Stimulated activated naive CD8-positive, alpha-beta T cell treated with anti-CD3 and anti-CD28 coated beads, Interleukin-15, amount 100 ng/mL, for 72 hours (primary cell): ENCODE results near the gene TSHZ2.

Experiments
- ATAC-seq: fragments of 150-1000 bp; cut with Tn5 transposase; 2 replicates; pipeline ENCODE4 v1.10.0; 2021; ENCODE audit warnings: mild to moderate bottlenecking, moderate library complexity
- DNase-seq, 2 donors: peaks; one replicate each; pipeline ENCODE4 v3.0.0; 2021 to 2022
- H3K27ac Mint-ChIP-seq, 2 donors: one replicate each; pipeline ENCODE4 v1.8.0; 2022; ENCODE audit warnings: mild to moderate bottlenecking in 2 of 2, mixed read lengths in 2 of 2, moderate library complexity in 2 of 2
- H3K27me3 Mint-ChIP-seq: one replicate; pipeline ENCODE4 v1.8.0; 2022; ENCODE audit warnings: mixed read lengths
- H3K4me1 Mint-ChIP-seq: one replicate; pipeline ENCODE4 v1.8.0; 2022; ENCODE audit warnings: mild to moderate bottlenecking, mixed read lengths
- H3K4me3 Mint-ChIP-seq, 2 donors: one replicate each; pipeline ENCODE4 v1.8.0; 2022; ENCODE audit warnings: mild to moderate bottlenecking in 2 of 2, mixed read lengths in 2 of 2, moderate library complexity in 1 of 2
- H3K9me3 Mint-ChIP-seq, 2 donors: one replicate each; pipeline ENCODE4 v1.8.0; 2022; ENCODE audit warnings: mixed read lengths in 2 of 2

The TSHZ2 gene

DNA sequence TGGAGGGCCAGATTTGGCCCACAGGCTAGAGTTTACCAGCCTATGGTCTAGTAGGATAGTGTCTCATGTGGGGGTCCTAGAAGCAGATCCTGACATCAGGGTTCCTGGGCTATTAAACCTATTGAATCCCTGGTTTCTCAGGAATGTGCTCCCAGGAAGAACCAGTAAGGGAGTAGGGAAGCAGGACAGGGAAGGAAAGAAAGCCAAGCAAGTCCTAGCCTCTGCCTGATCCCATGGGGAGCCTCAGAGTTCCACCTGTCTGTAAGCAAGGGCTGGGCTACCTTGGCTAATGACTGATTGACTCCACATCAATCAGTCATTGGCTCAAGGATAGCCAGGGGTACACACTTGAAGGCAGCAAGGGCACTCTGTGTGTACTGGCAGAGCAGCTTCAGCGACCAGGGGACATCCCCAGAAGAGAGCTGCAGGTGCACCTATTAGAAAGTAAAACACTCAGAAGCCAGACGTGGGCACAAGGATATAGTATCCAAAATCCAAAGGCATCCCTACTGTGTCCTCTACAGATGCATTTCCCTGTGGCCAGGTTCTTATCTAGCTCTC lies 309.5 kb downstream of the TSHZ2 start:
- Mint-ChIP-seq H3K9me3 (no peaks in the 10 kb centered on the region), H3K27me3 (peaks cover 6% of the 10 kb centered on the region), H3K4me3 (no peak overlapping the region), H3K4me1 (no peaks in the 10 kb centered on the region), H3K27ac (no peak overlapping the region)
- no peak for DNase-seq
- no peak for ATAC-seq

DNA sequence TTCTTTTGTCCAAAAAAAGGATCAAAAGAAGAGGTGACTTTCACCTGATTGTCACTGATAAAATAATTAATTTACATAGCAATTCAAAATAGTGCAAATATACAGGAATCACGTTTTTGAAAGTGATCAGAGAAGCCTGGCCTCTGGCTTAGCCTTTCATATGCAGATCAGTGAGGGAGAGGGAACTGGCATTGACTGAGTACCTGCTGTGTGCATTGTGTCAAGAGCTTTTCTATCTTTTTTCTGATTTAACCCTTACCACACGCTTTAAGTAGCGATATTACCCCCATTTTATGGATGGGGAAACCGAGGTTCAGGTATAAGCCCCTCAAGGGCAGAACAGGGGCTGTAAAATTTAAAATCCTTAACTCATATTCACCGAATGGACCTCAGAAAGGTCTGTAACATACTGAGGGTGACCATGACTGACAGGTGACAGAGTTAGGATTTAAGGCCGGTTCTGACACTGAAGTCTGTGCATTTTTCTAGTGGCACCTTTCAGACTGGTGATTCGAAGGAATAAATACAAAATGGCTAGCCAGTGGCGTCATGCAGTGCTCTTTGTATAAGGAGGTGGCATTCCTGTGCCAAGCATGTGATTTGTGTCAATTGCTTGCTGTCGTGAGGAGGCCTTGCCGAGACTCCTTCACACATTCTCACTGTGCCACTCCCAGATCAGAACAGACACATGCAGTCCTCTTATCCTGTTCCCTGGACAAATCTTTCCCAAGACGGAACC lies 310.2 kb downstream of the TSHZ2 start:
- ATAC-seq (no peak), DNase-seq (no peak)
- H3K4me3 Mint-ChIP-seq = no peak overlapping the region
- no peak overlapping the region for H3K27ac Mint-ChIP-seq
- H3K9me3 Mint-ChIP-seq = no peaks in the 10 kb centered on the region
- H3K27me3 Mint-ChIP-seq = peaks cover 6% of the 10 kb centered on the region
- H3K4me1 Mint-ChIP-seq = no peaks in the 10 kb centered on the region

DNA sequence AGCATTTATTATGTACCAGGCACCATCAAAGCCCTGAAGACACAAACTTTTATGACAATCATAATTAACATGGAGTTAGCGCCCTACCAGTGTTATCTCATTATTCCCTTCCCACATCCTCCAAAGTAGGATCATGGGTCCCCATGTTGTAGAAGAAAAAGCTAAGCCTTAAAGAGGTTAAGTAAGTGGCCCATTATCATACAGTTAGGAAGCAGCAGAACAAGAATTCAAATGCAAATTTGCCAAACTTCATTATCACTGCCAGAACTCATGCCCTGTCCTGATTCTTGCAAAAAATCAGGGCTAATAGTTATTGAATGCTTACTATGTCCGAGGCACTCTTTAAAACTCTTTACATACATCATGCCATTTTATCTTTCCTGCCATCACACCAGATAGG lies 310.9 kb downstream of the TSHZ2 start:
- no peaks in the 10 kb centered on the region for H3K4me1 Mint-ChIP-seq
- no peak overlapping the region for H3K4me3 Mint-ChIP-seq
- no peaks in the 10 kb centered on the region for H3K9me3 Mint-ChIP-seq
- H3K27me3 Mint-ChIP-seq = peaks cover 6% of the 10 kb centered on the region
- DNase-seq (no peak), ATAC-seq (no peak)
- H3K27ac Mint-ChIP-seq = no peak overlapping the region

DNA sequence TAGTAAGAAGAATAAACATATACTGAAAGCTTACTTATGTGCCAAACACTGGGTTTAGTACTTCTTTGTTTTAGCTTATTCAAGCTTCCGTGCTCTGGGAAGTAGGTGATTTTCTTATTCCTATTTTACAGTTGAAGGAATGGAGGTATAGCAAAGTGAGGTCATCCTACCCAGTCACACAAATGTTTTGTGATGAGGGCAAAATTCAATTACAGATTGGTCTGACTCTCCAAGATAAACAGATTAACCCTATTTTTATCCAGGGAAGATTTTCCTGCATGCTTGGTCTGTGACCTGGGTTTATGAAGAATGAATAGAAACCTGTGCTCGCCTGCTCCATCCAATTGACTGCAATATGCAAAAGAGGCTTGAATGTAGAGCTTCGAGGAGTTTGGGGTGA lies 311.4 kb downstream of the TSHZ2 start:
- no peaks in the 10 kb centered on the region for H3K4me1 Mint-ChIP-seq
- H3K9me3 Mint-ChIP-seq = no peaks in the 10 kb centered on the region
- no peak overlapping the region for H3K4me3 Mint-ChIP-seq
- no peak overlapping the region for H3K27ac Mint-ChIP-seq
- ATAC-seq (no peak), DNase-seq (no peak)
- H3K27me3 Mint-ChIP-seq = peaks cover 6% of the 10 kb centered on the region

DNA sequence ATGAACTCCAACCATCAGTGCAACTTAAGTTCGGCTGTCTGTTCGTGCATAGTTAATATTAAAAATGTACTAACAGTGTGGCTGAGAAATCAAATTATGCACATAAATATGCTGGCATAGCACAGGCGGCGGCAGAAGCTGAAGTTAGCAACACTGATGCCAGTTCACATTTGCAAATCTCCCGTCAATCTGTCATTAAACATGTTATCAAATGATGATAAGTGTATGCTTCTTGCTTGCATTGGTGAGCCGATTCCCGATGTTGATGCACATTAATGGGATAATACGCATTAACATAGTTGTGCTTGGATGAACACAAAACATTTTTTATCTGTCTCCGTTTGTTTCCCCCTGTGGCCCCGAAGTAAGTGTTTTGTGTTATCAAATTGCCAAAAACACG lies 312.1 kb downstream of the TSHZ2 start:
- H3K4me3 Mint-ChIP-seq = no peak overlapping the region
- H3K27ac Mint-ChIP-seq = no peak overlapping the region
- DNase-seq (no peak), ATAC-seq (no peak)
- H3K27me3 Mint-ChIP-seq = peaks cover 6% of the 10 kb centered on the region
- H3K9me3 Mint-ChIP-seq = no peaks in the 10 kb centered on the region
- no peaks in the 10 kb centered on the region for H3K4me1 Mint-ChIP-seq

DNA sequence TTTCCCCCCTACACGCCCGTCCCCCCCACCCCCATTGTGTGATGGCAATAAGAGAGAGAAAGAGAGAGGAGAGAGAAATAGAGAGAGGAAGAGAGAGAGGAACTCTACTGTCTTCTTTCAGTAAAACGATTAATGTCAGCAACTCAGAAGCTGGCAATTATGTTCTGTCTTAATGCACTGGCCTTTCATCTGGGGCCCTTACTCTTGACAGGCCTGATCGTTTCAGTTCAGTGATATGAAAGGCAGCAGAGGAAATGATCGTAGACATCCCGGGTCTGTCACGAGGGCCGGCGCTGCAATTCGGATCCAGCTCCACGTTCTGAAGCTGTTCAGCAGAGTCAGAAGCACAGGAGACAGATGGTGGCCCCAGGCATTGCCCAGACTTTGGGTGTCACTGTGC lies 312.5 kb downstream of the TSHZ2 start:
- Mint-ChIP-seq H3K4me3 (no peak overlapping the region), H3K27ac (no peak overlapping the region), H3K4me1 (no peaks in the 10 kb centered on the region), H3K9me3 (no peaks in the 10 kb centered on the region), H3K27me3 (peaks cover 6% of the 10 kb centered on the region)
- no peak for ATAC-seq
- DNase-seq = no peak

DNA sequence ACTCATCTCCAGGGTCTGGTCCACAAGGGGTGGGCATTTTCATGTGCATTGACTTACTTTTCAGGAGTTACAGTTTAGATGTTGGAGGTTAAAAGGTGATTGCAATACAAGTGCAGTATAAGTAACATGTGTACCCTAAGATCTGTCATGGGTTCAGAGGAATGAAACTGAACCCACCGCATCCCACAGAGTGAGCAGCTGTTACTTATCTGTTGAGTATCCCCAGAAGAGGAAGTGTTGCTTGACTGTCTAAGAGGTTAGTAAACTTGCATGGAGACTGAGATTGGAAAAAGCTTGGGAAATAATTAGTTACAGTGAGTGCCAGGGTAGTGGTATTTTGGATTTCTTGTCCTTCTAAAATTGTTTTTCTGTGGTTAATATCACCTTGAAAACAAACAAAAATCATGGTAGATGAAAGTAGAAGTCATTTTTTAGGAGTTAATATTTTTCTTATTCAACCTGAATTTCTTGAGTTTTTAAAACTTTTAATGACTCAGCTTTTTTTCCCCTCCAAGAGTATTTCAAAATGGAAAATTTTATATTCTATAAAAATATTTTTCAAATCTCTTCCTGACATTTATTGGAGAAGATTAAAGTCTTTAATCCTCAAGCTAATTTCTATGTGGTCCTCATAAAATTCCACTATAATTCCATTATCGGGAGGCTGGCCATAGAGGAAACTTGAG lies 315.3 kb downstream of the TSHZ2 start:
- Mint-ChIP-seq H3K4me1 (no peaks in the 10 kb centered on the region), H3K27ac (no peak overlapping the region), H3K9me3 (no peaks in the 10 kb centered on the region), H3K4me3 (no peak overlapping the region), H3K27me3 (peaks cover 6% of the 10 kb centered on the region)
- ATAC-seq (no peak), DNase-seq (no peak)

DNA sequence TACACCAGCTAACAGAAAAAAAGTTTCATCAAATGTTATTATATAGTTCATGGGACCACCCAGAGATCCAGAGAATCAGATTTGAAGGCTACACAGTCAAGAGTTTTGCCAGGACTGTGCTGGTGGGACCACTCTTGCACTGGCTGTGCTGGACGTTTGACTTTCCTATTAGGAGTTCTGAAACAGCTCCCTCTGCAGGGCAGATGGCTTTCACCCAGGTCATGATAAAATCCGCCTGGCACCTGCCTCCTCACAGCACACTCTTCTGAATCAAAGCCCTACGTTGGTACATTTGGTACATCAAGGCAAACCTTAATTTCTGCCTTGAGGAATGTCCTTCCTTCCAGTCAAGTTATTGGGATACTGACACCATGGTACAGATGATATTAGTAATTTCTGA lies 319.4 kb downstream of the TSHZ2 start:
- H3K27me3 Mint-ChIP-seq = no peaks in the 10 kb centered on the region
- H3K4me1 Mint-ChIP-seq = no peaks in the 10 kb centered on the region
- no peak overlapping the region for H3K27ac Mint-ChIP-seq
- H3K4me3 Mint-ChIP-seq = no peak overlapping the region
- no peak for DNase-seq
- ATAC-seq = no peak
- no peaks in the 10 kb centered on the region for H3K9me3 Mint-ChIP-seq

DNA sequence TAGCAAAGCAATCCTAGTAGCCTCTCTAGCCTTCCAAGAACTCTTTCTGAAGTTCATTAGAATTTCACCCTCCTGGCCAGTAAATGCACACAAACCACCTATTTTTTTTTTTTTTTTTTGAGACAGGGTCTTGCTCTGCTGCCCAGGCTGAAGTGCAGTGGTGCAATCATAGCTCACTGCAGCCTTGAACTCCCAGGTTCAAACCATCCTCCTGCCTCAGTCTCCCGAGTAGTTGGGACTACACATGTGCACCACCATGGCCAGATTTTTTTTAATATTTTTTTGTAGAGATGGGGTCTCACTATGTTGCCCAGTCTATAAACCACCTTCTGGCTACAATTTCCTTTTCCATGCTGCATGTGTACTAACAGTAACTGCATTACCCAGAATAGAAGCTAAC lies 320.2 kb downstream of the TSHZ2 start:
- Mint-ChIP-seq H3K9me3 (no peaks in the 10 kb centered on the region), H3K4me1 (no peaks in the 10 kb centered on the region), H3K27ac (no peak overlapping the region), H3K27me3 (no peaks in the 10 kb centered on the region), H3K4me3 (no peak overlapping the region)
- ATAC-seq (no peak), DNase-seq (no peak)

DNA sequence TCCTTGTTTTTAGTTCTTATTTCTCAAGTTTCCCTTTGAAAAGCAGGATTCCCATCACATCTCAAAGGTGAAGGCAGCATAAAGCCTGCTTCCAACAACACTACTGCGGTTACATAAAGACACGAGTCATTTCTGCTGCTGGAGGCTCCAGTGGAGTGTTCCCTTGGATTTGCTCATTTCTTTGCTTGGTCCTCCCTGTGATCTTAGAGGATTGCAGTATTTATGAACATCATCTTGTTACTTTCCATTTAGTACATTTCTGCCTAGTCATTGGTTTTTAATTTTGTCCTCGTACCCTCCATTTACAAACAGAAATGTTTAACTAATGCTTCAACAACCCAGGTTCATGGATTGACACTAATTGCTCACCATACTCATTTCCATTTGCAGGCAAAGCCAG lies 322.6 kb downstream of the TSHZ2 start:
- ATAC-seq (no peak), DNase-seq (no peak)
- Mint-ChIP-seq H3K27ac (peak overlapping the region in 1 of 2 donors; percentile 57), H3K4me3 (no peak overlapping the region), H3K27me3 (no peaks in the 10 kb centered on the region), H3K4me1 (no peaks in the 10 kb centered on the region), H3K9me3 (no peaks in the 10 kb centered on the region)

DNA sequence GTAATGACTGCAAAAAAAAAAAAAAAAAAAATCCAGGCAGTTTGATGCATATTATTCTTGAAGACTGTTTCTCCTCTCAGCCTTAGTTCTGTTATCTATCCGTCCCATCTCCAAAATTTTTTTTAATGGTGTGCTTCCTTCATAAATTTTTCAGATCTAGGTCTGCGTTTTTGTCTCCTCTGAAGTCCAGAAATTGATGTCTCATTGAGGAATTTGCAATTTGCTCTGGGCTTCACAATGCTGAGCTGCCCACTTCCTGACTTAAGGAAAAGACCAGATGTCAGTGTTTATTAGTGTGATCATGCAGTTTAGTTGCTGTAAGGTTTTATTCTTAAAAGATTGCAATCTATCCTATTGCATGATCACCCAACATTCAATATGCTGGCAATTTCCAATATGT lies 323.9 kb downstream of the TSHZ2 start:
- Mint-ChIP-seq H3K4me3 (no peak overlapping the region), H3K27ac (no peak overlapping the region), H3K4me1 (no peaks in the 10 kb centered on the region), H3K9me3 (no peaks in the 10 kb centered on the region), H3K27me3 (no peaks in the 10 kb centered on the region)
- ATAC-seq (no peak), DNase-seq (no peak)

DNA sequence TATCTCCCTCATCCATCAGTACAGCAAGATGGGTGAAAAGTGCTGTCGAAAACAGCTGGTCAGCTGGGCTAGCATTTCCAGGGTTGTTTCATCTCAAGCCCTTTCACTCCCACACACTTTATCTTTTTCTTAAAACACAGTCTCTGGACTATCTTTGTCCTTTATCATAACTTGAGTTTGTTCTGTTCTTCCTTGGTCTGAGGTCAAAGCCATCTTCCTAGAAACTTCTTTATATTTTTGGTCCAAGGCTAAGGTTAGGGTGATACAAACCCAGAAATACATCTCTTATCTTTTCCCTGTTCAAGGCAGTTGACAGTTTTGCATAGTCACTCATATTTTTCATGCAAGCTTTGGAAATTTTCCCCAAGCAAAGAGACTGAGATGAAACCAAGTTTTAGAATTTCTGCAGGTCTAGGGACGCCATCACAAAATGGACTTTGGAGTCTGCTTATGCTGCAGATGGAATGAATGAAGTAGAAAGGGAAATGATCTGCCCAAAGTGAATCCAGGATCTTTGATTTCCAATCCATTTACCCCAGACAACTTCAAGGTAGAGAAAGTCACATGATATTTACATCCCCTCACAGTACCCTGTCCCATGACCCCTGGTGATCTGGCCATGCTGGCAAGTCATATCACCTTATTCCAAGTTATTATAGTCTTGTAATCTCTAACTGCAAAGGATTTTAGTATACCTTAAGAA lies 324.4 kb downstream of the TSHZ2 start:
- Mint-ChIP-seq H3K4me3 (no peak overlapping the region), H3K27ac (peak overlapping the region in 1 of 2 donors; percentile 3), H3K4me1 (no peaks in the 10 kb centered on the region), H3K9me3 (no peaks in the 10 kb centered on the region), H3K27me3 (no peaks in the 10 kb centered on the region)
- DNase-seq = no peak
- ATAC-seq = no peak

DNA sequence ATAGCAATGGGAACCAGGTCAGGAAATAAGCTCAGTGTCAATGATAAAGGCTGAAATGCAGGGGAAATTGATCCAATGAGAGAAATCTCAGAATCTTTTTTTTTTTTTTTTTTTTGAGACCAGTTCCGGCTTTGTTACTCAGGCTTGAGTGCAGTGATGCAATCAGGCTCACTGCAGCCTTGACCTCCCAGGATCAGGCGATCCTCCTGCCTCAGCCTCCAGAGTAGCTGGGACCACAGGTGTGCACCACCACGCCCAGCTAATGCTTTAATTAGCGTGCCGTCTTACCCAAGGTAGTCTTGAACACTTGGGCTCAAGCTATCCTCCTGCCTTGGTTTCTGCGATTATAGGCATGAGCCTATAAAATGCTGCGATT lies 325.0 kb downstream of the TSHZ2 start:
- no peaks in the 10 kb centered on the region for H3K27me3 Mint-ChIP-seq
- DNase-seq (no peak), ATAC-seq (no peak)
- H3K4me1 Mint-ChIP-seq = no peaks in the 10 kb centered on the region
- H3K27ac Mint-ChIP-seq = no peak overlapping the region
- H3K4me3 Mint-ChIP-seq = no peak overlapping the region
- no peaks in the 10 kb centered on the region for H3K9me3 Mint-ChIP-seq

DNA sequence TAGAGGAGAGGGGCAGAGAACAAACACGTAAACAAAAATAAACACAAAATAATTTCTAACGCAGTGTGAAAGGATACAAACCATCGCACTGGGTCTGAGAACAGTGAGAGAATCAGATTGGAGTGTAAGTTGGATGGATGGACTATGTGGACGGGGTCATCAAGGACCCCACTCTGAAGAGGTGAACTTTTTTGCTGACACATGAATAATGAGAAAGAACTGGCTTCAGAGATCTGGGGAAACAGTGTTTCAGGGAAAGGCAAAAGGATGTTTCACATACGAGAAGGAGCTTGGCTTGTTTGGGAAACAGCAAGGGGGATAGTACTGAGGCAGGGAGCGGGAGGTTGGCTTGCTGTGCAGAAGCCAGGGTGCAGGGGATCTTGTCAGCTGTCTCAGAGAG lies 326.1 kb downstream of the TSHZ2 start:
- H3K9me3 Mint-ChIP-seq = no peaks in the 10 kb centered on the region

DNA sequence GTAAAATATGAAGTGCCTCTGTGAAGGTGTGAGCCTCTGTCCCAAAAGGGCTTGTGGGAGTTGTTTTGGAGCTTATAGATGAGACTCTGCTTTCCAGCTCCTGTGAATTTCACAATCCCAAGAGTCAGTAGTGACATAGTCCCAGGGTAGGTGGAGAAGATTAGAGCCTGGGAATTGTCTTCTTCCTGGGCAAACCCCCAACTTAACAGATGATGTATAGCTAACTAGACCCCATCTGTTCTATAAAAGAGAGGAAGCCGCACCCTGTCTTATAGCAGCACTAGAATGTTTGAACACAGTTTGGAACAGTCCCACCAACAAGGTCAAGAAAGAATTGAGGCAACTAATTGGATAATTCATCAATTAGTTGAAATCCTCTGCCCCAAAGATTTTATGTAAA lies 326.8 kb downstream of the TSHZ2 start:
- DNase-seq = no peak
- Mint-ChIP-seq H3K9me3 (no peaks in the 10 kb centered on the region), H3K4me3 (no peak overlapping the region), H3K27me3 (no peaks in the 10 kb centered on the region), H3K27ac (no peak overlapping the region), H3K4me1 (no peaks in the 10 kb centered on the region)
- ATAC-seq = no peak

More for the DNA sequence above, 326.1 kb downstream of the TSHZ2 start:
- DNase-seq (no peak), ATAC-seq (no peak)
- Mint-ChIP-seq H3K27me3 (no peaks in the 10 kb centered on the region), H3K4me3 (no peak overlapping the region), H3K27ac (no peak overlapping the region), H3K4me1 (no peaks in the 10 kb centered on the region)

DNA sequence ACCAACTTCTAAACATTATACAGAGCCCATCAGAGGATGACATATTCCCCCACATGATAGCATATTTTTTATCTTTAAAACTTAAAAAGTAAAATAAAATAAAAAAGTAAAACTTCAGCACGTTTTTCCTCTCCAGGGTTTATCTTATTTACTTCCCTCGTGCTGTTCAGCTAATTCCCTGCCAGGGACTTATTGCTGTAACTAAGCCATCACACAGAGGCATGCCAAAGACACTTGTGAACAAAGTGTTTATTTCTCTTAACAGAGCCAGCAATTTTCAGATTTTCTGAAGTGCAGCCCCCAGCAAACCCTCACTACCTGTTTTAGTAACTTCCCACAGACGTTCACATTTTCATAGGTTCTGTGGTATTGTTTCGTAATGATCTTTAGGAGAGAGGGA lies 327.7 kb downstream of the TSHZ2 start:
- ATAC-seq (no peak), DNase-seq (no peak)
- Mint-ChIP-seq H3K4me1 (no peaks in the 10 kb centered on the region), H3K27ac (no peak overlapping the region), H3K27me3 (no peaks in the 10 kb centered on the region), H3K4me3 (no peak overlapping the region), H3K9me3 (no peaks in the 10 kb centered on the region)
